Heart left ventricle (tissue), 13 donors: ENCODE data around the gene ATRNL1.

Experiments
- POLR2A ChIP-seq, 2 donors: fragments of 450-650 bp; IDR thresholded peaks; one replicate each; pipeline ENCODE4 v1.6.1; 2017; ENCODE audit warnings: antibody characterized with exemption in 2 of 2, mild to moderate bottlenecking in 2 of 2, moderate library complexity in 2 of 2
- TF ChIP-seq, protein P1 (sequence below), 12 donors: fragments of 200-600 bp; sonication (generic) in 4 of 12; IDR thresholded peaks; one replicate each; pipeline versions ENCODE4 v1.5.0 to v1.8.0; 2018 to 2022; ENCODE audit warnings: antibody characterized with exemption in 12 of 12, mild to moderate bottlenecking in 5 of 12
- donor health status: ischemic (EF 13 %, LVEDD 7.1; RV severe dilation, severe dysfunction).
- donor health status: DM: no; HTN: yes; CAD: no.
- donor health status: DM: no; HTN: no; CAD: no.
- donor health status: ischemic (EF 25% LVEDD 6.9; RV normal size, moderate dysfunction).
- donor health status: ischemic (EF 25% LVEDD 5.7; RV mildly dilated, moderate dysfunction).
- donor health status: ischemic (EF 35%, LVEDD 5.7; RV mildly dilated, moderate dysfunction).
- donor health status: nonischemic (EF 11% LVEDD 7.7; RV severe dilation, severe dysfunction).
- donor health status: DM: yes; HTN: yes; CAD: no.
- donor health status: PGD.
- donor health status: ischemic (EF 29% LVEDD 5.4; RV normal size, mild dysfunction).
- donor health status: nonischemic (EF 23%, LVEDD 6.1; RV moderate dilation, normal function).

DNA sequence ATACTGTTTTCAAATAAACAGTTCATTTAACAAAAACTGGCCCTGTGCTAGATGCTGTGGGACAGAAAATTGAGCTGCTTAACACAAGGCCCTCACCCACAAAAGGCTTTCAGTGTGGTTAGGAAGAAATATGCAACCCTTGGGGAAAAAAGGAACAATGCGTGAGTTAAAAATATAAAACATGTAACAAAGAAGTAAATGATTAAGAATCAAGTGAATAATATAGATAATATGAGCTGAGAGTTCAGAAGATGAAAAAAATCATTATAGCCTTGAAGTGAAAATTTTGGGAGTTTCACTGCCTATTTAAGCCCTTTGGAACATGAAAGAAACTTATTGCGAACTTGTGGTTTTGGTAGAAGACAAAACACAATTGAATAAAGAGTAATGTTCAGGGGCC, 684.5 kb downstream of the ATRNL1 start:
- TF ChIP-seq, protein P1, sequence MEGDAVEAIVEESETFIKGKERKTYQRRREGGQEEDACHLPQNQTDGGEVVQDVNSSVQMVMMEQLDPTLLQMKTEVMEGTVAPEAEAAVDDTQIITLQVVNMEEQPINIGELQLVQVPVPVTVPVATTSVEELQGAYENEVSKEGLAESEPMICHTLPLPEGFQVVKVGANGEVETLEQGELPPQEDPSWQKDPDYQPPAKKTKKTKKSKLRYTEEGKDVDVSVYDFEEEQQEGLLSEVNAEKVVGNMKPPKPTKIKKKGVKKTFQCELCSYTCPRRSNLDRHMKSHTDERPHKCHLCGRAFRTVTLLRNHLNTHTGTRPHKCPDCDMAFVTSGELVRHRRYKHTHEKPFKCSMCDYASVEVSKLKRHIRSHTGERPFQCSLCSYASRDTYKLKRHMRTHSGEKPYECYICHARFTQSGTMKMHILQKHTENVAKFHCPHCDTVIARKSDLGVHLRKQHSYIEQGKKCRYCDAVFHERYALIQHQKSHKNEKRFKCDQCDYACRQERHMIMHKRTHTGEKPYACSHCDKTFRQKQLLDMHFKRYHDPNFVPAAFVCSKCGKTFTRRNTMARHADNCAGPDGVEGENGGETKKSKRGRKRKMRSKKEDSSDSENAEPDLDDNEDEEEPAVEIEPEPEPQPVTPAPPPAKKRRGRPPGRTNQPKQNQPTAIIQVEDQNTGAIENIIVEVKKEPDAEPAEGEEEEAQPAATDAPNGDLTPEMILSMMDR (IDR thresholded peaks at IDR 0.05), result no peak
- no peak for TF ChIP-seq POLR2A (IDR thresholded peaks at IDR 0.05)
